HG02852 (cell line): ENCODE measurements around the gene TLX3.

Experiments used
- ATAC-seq: cut with Tn5 transposase; IDR thresholded peaks from one replicate; pipeline ENCODE4 v1.9.1; 2021; ENCODE audit warnings: mild to moderate bottlenecking, moderate library complexity; ENCODE audit not compliant: unreplicated experiment

The TLX3 gene

GRCh38 chr5:171300358-171300757, 8.7 kb upstream of the TLX3 start:
- ATAC-seq = no peak

- ATAC-seq = no peak
These were observed 2.9 kb upstream of the TLX3 start for GRCh38 chr5:171306166-171306565.

- ATAC-seq = no peak
These were observed 2.1 kb upstream of the TLX3 start for GRCh38 chr5:171306781-171307591.

- no peak for ATAC-seq
These were observed 1.1 kb upstream of the TLX3 start for GRCh38 chr5:171307789-171308452.

- no peak for ATAC-seq
These were observed 496 bp downstream of the TLX3 start for GRCh38 chr5:171309276-171310211.

- ATAC-seq = no peak
These were observed 1.3 kb downstream of the TLX3 start for GRCh38 chr5:171310212-171310818.

GRCh38 chr5:171310819-171311321, 1.8 kb downstream of the TLX3 start:
- ATAC-seq = no peak

- ATAC-seq = no peak
These were observed 2.5 kb downstream of the TLX3 start for GRCh38 chr5:171311322-171312077.

- no peak for ATAC-seq
These were observed 3.3 kb downstream of the TLX3 start for GRCh38 chr5:171312129-171312974.

- ATAC-seq = no peak
These were observed 4.6 kb downstream of the TLX3 start for GRCh38 chr5:171313481-171314206.

GRCh38 chr5:171314728-171315385, 5.8 kb downstream of the TLX3 start:
- ATAC-seq = no peak

- ATAC-seq = no peak
These were observed 6.4 kb downstream of the TLX3 start for GRCh38 chr5:171315386-171315891.

GRCh38 chr5:171315925-171316257, 6.8 kb downstream of the TLX3 start:
- no peak for ATAC-seq

GRCh38 chr5:171316258-171317121, 7.4 kb downstream of the TLX3 start:
- no peak for ATAC-seq

GRCh38 chr5:171317230-171317629, 8.2 kb downstream of the TLX3 start:
- ATAC-seq = no peak

GRCh38 chr5:171318026-171318425, 9.0 kb downstream of the TLX3 start:
- ATAC-seq = no peak

GRCh38 chr5:171321447-171321846, 12.4 kb downstream of the TLX3 start:
- no peak for ATAC-seq
